OCI-LY3 (cell line): ENCODE results near the gene SH2B2.

Source experiments
- CTCF ChIP-seq: fragments of 200-600, 300-600 bp; sonication (generic); IDR thresholded peaks from 2 replicates; pipeline ENCODE4 v1.5.1; 2014; ENCODE audit warnings: antibody characterized with exemption, low read length, low read depth
- EZH2phosphoT487 ChIP-seq: fragments of 200-600 bp; shearing (Covaris generic); IDR thresholded peaks from 2 replicates; pipeline ENCODE4 v1.6.1; 2018; ENCODE audit warnings: antibody characterized with exemption, mixed run types, low read depth

GRCh38 chr7:102272917-102273748 lies 13.5 kb upstream of the SH2B2 start:
- TF ChIP-seq CTCF = no peak
- TF ChIP-seq EZH2phosphoT487 = no peak
